Measurements from ENCODE around the gene ACTL10. TPM values are rescaled to one million over a fixed set of nuclear protein-coding genes. Genes with fewer than 3 reads are reported as not detected.

ACTL10 gene
- total RNA-seq, 1 donor from 2014 or later: 1.1 TPM

DNA sequence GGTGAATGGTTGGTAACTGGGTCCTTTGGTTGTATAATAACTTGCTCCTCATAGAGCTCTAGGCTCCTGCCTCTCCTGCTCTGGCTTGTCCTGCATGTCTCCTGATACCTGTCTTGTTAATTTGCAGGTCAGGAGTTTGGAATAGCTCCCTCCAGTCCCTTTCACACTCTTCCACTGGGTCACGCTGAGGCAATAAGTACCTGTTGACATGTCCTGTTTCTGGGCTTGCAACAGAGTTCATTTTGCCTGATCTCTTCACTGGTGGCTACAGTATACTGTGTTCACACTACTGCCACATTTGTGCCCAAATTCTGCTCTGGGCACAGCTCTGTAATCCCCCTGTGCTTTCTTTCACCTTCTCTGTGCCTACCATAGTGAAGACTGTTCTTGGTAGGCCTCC, 30.0 kb upstream of the ACTL10 start:
- H4K20me1 ChIP-seq (ENCODE audit: insufficient read depth, low read length): peaks cover 3% of the 10 kb centered on the region
- H3K4me3 ChIP-seq (ENCODE audit: insufficient read depth, low read depth, low read length): no peak overlapping the region
- no peak overlapping the region for H2AFZ ChIP-seq (ENCODE audit: low read depth, low read length)
- Mint-ChIP-seq H3K27ac (ENCODE audit: unreplicated experiment) (no peak overlapping the region), H3K4me3 (ENCODE audit: unreplicated experiment) (peak overlapping the region; percentile 35), H3K27me3 (ENCODE audit: low read depth, unreplicated experiment) (no peaks in the 10 kb centered on the region), H3K9me3 (ENCODE audit: unreplicated experiment) (no peaks in the 10 kb centered on the region), H3K36me3 (ENCODE audit: low read depth, unreplicated experiment) (peaks cover 13% of the 10 kb centered on the region), H3K4me1 (ENCODE audit: low read depth, unreplicated experiment) (no peaks in the 10 kb centered on the region)
- no peak for TF ChIP-seq EZH2 (IDR thresholded peaks at IDR 0.05; ENCODE audit: insufficient read depth, low read length)
- TF ChIP-seq, protein P1, sequence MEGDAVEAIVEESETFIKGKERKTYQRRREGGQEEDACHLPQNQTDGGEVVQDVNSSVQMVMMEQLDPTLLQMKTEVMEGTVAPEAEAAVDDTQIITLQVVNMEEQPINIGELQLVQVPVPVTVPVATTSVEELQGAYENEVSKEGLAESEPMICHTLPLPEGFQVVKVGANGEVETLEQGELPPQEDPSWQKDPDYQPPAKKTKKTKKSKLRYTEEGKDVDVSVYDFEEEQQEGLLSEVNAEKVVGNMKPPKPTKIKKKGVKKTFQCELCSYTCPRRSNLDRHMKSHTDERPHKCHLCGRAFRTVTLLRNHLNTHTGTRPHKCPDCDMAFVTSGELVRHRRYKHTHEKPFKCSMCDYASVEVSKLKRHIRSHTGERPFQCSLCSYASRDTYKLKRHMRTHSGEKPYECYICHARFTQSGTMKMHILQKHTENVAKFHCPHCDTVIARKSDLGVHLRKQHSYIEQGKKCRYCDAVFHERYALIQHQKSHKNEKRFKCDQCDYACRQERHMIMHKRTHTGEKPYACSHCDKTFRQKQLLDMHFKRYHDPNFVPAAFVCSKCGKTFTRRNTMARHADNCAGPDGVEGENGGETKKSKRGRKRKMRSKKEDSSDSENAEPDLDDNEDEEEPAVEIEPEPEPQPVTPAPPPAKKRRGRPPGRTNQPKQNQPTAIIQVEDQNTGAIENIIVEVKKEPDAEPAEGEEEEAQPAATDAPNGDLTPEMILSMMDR (IDR thresholded peaks at IDR 0.05; ENCODE audit: insufficient read depth, low read depth, low read length): no peak
- no peaks in the 10 kb centered on the region for H3K9me3 ChIP-seq (ENCODE audit: insufficient read depth, low read depth, low read length)
- H3K4me2 ChIP-seq (ENCODE audit: low read length): no peak overlapping the region
- no peak overlapping the region for H3K27ac ChIP-seq (ENCODE audit: low read depth, low read length)
- peaks cover 8% of the 10 kb centered on the region for H3K36me3 ChIP-seq (ENCODE audit: insufficient read depth, low read length)
- H3K79me2 ChIP-seq (ENCODE audit: insufficient read depth, low read length): no peaks in the 10 kb centered on the region
- no peak for DNase-seq (ENCODE audit: low read depth)
- no peaks in the 10 kb centered on the region for H3K4me1 ChIP-seq (ENCODE audit: insufficient read depth, low read length)
- H3K9ac ChIP-seq (ENCODE audit: low read length): no peak overlapping the region
- no peaks in the 10 kb centered on the region for H3K27me3 ChIP-seq (ENCODE audit: insufficient read depth, low read length)
- no peak for FAIRE-seq

DNA sequence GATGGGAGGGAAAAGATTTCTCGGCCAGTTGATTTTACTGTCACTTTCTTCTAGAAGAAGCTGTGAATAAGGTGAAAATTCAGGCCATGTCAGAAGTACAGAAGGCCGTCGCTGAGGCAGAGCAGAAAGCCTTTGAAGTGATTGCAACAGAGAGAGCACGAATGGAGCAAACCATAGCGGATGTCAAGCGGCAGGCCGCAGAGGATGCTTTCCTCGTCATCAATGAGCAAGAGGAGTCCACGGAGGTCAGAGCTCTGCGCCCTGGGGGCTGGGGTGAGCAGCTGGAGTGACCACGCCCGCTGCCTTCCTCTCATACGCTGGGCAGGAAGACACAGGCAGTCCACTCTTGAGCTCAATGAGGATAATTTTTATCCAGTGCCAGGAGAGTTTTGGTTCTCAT, 26.5 kb upstream of the ACTL10 start:
- Mint-ChIP-seq H3K9me3 (ENCODE audit: unreplicated experiment) (no peaks in the 10 kb centered on the region), H3K27ac (ENCODE audit: unreplicated experiment) (no peak overlapping the region), H3K27me3 (ENCODE audit: low read depth, unreplicated experiment) (no peaks in the 10 kb centered on the region), H3K4me3 (ENCODE audit: unreplicated experiment) (no peak overlapping the region), H3K4me1 (ENCODE audit: low read depth, unreplicated experiment) (no peaks in the 10 kb centered on the region), H3K36me3 (ENCODE audit: low read depth, unreplicated experiment) (peaks cover 21% of the 10 kb centered on the region)
- Histone ChIP-seq H3K36me3 (ENCODE audit: insufficient read depth, low read length) (peaks cover 11% of the 10 kb centered on the region), H3K4me2 (ENCODE audit: low read length) (no peak overlapping the region), H3K27me3 (ENCODE audit: insufficient read depth, low read length) (no peaks in the 10 kb centered on the region), H3K4me3 (ENCODE audit: insufficient read depth, low read depth, low read length) (no peak overlapping the region), H3K9ac (ENCODE audit: low read length) (no peak overlapping the region), H3K79me2 (ENCODE audit: insufficient read depth, low read length) (no peaks in the 10 kb centered on the region), H3K9me3 (ENCODE audit: insufficient read depth, low read depth, low read length) (no peaks in the 10 kb centered on the region), H2AFZ (ENCODE audit: low read depth, low read length) (no peak overlapping the region), H3K4me1 (ENCODE audit: insufficient read depth, low read length) (no peaks in the 10 kb centered on the region), H4K20me1 (ENCODE audit: insufficient read depth, low read length) (peaks cover 34% of the 10 kb centered on the region), H3K27ac (ENCODE audit: low read depth, low read length) (no peak overlapping the region)
- FAIRE-seq (no peak), DNase-seq (ENCODE audit: low read depth) (no peak)
- TF ChIP-seq, protein P1 (IDR thresholded peaks at IDR 0.05; ENCODE audit: insufficient read depth, low read depth, low read length): no peak
- TF ChIP-seq EZH2 (IDR thresholded peaks at IDR 0.05; ENCODE audit: insufficient read depth, low read length): no peak

DNA sequence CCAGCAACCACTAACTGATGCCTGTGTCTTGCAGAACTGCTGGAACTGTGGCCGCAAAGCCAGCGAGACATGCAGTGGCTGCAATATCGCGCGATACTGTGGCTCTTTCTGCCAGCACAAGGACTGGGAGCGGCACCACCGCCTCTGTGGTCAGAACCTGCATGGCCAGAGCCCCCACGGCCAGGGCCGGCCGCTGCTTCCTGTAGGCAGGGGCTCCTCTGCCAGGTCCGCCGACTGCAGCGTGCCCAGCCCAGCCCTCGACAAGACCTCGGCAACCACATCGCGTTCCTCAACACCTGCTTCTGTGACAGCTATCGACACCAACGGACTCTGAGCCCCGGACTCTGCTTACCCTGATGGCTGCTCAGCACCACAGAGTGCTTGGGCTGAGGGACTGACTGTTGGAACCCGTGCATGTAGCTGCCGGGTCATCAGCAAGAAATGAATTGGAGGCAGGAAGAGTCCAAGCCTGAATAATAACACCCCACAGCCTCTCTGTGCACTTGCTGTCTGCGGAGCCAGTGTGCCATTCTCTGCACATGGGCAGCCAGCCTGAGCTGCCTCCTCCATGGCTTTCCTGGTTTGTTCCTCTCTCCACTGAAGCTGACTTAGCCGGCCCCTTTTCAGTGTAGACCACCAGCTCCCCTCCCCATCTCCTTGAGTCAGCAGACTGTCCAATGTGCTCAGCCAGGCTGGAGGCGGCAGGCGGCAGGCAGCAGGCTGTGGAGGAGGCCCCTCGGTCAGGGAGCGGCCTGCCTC, 22.3 kb upstream of the ACTL10 start:
- Mint-ChIP-seq H3K27ac (ENCODE audit: unreplicated experiment) (no peak overlapping the region), H3K27me3 (ENCODE audit: low read depth, unreplicated experiment) (no peaks in the 10 kb centered on the region), H3K4me1 (ENCODE audit: low read depth, unreplicated experiment) (peaks cover 3% of the 10 kb centered on the region), H3K9me3 (ENCODE audit: unreplicated experiment) (no peaks in the 10 kb centered on the region), H3K36me3 (ENCODE audit: low read depth, unreplicated experiment) (peaks cover 22% of the 10 kb centered on the region), H3K4me3 (ENCODE audit: unreplicated experiment) (no peak overlapping the region)
- H3K4me1 ChIP-seq (ENCODE audit: insufficient read depth, low read length): peaks cover 21% of the 10 kb centered on the region
- no peaks in the 10 kb centered on the region for H3K27me3 ChIP-seq (ENCODE audit: insufficient read depth, low read length)
- DNase-seq (ENCODE audit: low read depth) (no peak), FAIRE-seq (no peak)
- H3K79me2 ChIP-seq (ENCODE audit: insufficient read depth, low read length): no peaks in the 10 kb centered on the region
- no peak overlapping the region for H3K9ac ChIP-seq (ENCODE audit: low read length)
- H4K20me1 ChIP-seq (ENCODE audit: insufficient read depth, low read length): peaks cover 70% of the 10 kb centered on the region
- H3K9me3 ChIP-seq (ENCODE audit: insufficient read depth, low read depth, low read length): no peaks in the 10 kb centered on the region
- H2AFZ ChIP-seq (ENCODE audit: low read depth, low read length): no peak overlapping the region
- H3K4me3 ChIP-seq (ENCODE audit: insufficient read depth, low read depth, low read length): no peak overlapping the region
- no peak overlapping the region for H3K27ac ChIP-seq (ENCODE audit: low read depth, low read length)
- H3K36me3 ChIP-seq (ENCODE audit: insufficient read depth, low read length): peaks cover 3% of the 10 kb centered on the region
- no peak for TF ChIP-seq EZH2 (IDR thresholded peaks at IDR 0.05; ENCODE audit: insufficient read depth, low read length)
- TF ChIP-seq, protein P1 (IDR thresholded peaks at IDR 0.05; ENCODE audit: insufficient read depth, low read depth, low read length): no peak
- H3K4me2 ChIP-seq (ENCODE audit: low read length): no peak overlapping the region

Measured in astrocyte (in vitro differentiated cells and primary cell).